Right lobe of liver (tissue), 4 donors: ENCODE results near the gene HOXD8.

Experiments used
- CTCF ChIP-seq, 4 donors: fragments of 200-600 bp in 3 of 4; fragments of 450-650 bp in 1 of 4; IDR thresholded peaks; one replicate each; pipeline versions ENCODE4 v1.5.1 to v1.8.0; 2016 to 2022; ENCODE audit warnings: antibody characterized with exemption in 4 of 4, mild to moderate bottlenecking in 2 of 4
- POLR2A ChIP-seq: fragments of 450-650 bp; IDR thresholded peaks from one replicate; pipeline ENCODE4 v1.6.1; 2017; ENCODE audit warnings: antibody characterized with exemption, mild to moderate bottlenecking
- donor health status: DM: no; HTN: no; CAD: no.
- donor health status: DM: no; HTN: no; CAD: no.
- donor health status: DM: no; HTN: yes; CAD: no.

DNA sequence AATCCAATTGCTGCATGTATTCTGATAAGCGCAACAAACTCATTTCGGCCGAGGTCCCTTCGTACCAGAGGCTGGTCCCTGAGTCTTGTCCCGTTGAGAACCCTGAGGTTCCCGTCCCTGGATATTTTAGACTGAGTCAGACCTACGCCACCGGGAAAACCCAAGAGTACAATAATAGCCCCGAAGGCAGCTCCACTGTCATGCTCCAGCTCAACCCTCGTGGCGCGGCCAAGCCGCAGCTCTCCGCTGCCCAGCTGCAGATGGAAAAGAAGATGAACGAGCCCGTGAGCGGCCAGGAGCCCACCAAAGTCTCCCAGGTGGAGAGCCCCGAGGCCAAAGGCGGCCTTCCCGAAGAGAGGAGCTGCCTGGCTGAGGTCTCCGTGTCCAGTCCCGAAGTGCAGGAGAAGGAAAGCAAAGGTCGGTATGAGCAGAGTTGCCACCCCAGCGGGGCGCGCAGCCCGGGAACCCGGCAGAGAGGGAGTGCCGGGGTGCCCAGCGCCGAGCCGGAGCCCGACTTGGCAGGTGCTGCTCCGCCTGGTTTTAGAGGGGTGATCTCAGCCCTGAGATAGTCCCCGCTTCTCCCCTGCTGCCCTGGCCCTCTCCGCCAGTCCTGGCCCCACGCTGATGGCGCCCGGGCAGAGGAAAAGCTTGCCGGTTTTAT lies 12.2 kb upstream of the HOXD8 start:
- no peak for TF ChIP-seq CTCF (IDR thresholded peaks at IDR 0.05)
- TF ChIP-seq POLR2A: no peak
